MCF 10A (cell line): ENCODE data around the gene GASK1A. TPM values are rescaled to one million over a fixed set of nuclear protein-coding genes. Genes with fewer than 3 reads are reported as not detected.

Experiments used
- BruUV-seq: library from RNA; stranded (reverse); fragments of 400-500 nt; replicated peaks from 2 replicates; lab custom pipeline; 2021; lab: Mats Ljungman, UMichigan
- CTCF ChIA-PET: fragments of 300-600 bp; sonication (Branson Sonifier 250); formaldehyde crosslinking; extraction: SDS; loops from one replicate; lab custom pipeline; 2021; ENCODE audit warnings: antibody characterized with exemption, inconsistent platforms; lab: Yijun Ruan, JAX
- POLR2A ChIA-PET: fragments of 300-600, 350-650 bp; sonication (Branson Sonifier 250); formaldehyde crosslinking; extraction: SDS; loops from one replicate; lab custom pipeline; 2020; ENCODE audit warnings: antibody characterized with exemption, inconsistent platforms; lab: Yijun Ruan, JAX
- DNase-seq: peaks from one replicate; pipeline ENCODE4 v3.0.0-alpha.2; 2018; ENCODE audit not compliant: unreplicated experiment
- H3K27ac Mint-ChIP-seq: one replicate; pipeline ENCODE4 v1.8.0; 2022; ENCODE audit warnings: mild to moderate bottlenecking, low read depth, mixed read lengths; ENCODE audit not compliant: unreplicated experiment
- H3K27me3 Mint-ChIP-seq: one replicate; pipeline ENCODE4 v1.8.0; 2022; ENCODE audit warnings: mixed read lengths; ENCODE audit not compliant: insufficient read depth, unreplicated experiment
- H3K36me3 Mint-ChIP-seq: one replicate; pipeline ENCODE4 v1.8.0; 2022; ENCODE audit warnings: mild to moderate bottlenecking, moderate library complexity, mixed read lengths; ENCODE audit not compliant: insufficient read depth, unreplicated experiment
- H3K4me1 Mint-ChIP-seq: one replicate; pipeline ENCODE4 v1.8.0; 2022; ENCODE audit warnings: mixed read lengths; ENCODE audit not compliant: insufficient read depth, unreplicated experiment
- H3K4me3 Mint-ChIP-seq: one replicate; pipeline ENCODE4 v1.8.0; 2022; ENCODE audit warnings: mild to moderate bottlenecking, moderate library complexity, mixed read lengths; ENCODE audit not compliant: unreplicated experiment
- H3K9me3 Mint-ChIP-seq: one replicate; pipeline ENCODE4 v1.8.0; 2022; ENCODE audit warnings: mixed read lengths; ENCODE audit not compliant: unreplicated experiment
- CTCF ChIP-seq: fragments of 200-600 bp; IDR thresholded peaks from one replicate; pipeline ENCODE4 v1.8.0; 2022; ENCODE audit warnings: antibody characterized with exemption, mild to moderate bottlenecking; ENCODE audit not compliant: unreplicated experiment
- intact Hi-C: fragments of 100-400 bp; cut with micrococcal nuclease; formaldehyde crosslinking; loops from 2 replicates; pipeline ENCODE4 v1.14.1; 2022
- total RNA-seq: library from RNA; stranded (reverse); gene quantifications from 2 replicates; pipeline ENCODE4 v1.2.3, GENCODE V29; 2022

GASK1A gene
- total RNA-seq, 1 experiment from 2014 or later: not detected

GRCh38 chr3:43093974-43094373 is 114.9 kb downstream of the GASK1A start:
- POLR2A ChIA-PET: no interaction called here
- Mint-ChIP-seq H3K36me3 (no peaks in the 10 kb centered on the region), H3K4me3 (no peak overlapping the region), H3K9me3 (no peaks in the 10 kb centered on the region), H3K27me3 (no peaks in the 10 kb centered on the region), H3K4me1 (no peaks in the 10 kb centered on the region), H3K27ac (no peak overlapping the region)
- no peak for DNase-seq
- no TSS peak for BruUV-seq
- CTCF ChIA-PET: no interaction called here
- intact Hi-C loops: no loop called here
- no peak for TF ChIP-seq CTCF

- Mint-ChIP-seq H3K36me3 (no peaks in the 10 kb centered on the region), H3K9me3 (no peaks in the 10 kb centered on the region), H3K27ac (no peak overlapping the region), H3K4me1 (no peaks in the 10 kb centered on the region), H3K27me3 (no peaks in the 10 kb centered on the region), H3K4me3 (no peak overlapping the region)
- BruUV-seq: no TSS peak
- DNase-seq: no peak
- intact Hi-C loops: no loop called here
- no peak for TF ChIP-seq CTCF
- ChIA-PET POLR2A (no interaction called here), CTCF (no interaction called here)
Measured at GRCh38 chr3:43094381-43094780, 115.3 kb downstream of the GASK1A start.

GRCh38 chr3:43094851-43095250 is 115.7 kb downstream of the GASK1A start:
- BruUV-seq: no TSS peak

GRCh38 chr3:43095370-43095769 is 116.3 kb downstream of the GASK1A start:
- intact Hi-C loops: no loop called here
- CTCF ChIA-PET: interaction anchor here (0.8 kb wide), 1 partner anchor 133 kb away, joined by 3 read pairs; no protein-coding TSS in a partner anchor
- TF ChIP-seq CTCF: no peak

More at GRCh38 chr3:43094851-43095250, 115.7 kb downstream of the GASK1A start:
- H3K36me3 Mint-ChIP-seq: no peaks in the 10 kb centered on the region
- no peak for TF ChIP-seq CTCF
- no peaks in the 10 kb centered on the region for H3K27me3 Mint-ChIP-seq
- no peaks in the 10 kb centered on the region for H3K4me1 Mint-ChIP-seq
- ChIA-PET POLR2A (no interaction called here), CTCF (interaction anchor here (0.8 kb wide), 1 partner anchor 133 kb away, joined by 3 read pairs; no protein-coding TSS in a partner anchor)
- H3K4me3 Mint-ChIP-seq: no peak overlapping the region
- intact Hi-C loops: no loop called here
- no peaks in the 10 kb centered on the region for H3K9me3 Mint-ChIP-seq
- H3K27ac Mint-ChIP-seq: no peak overlapping the region
- DNase-seq: no peak

More at GRCh38 chr3:43095370-43095769, 116.3 kb downstream of the GASK1A start:
- POLR2A ChIA-PET: no interaction called here
- Mint-ChIP-seq H3K27ac (no peak overlapping the region), H3K4me1 (no peaks in the 10 kb centered on the region), H3K36me3 (no peaks in the 10 kb centered on the region), H3K9me3 (no peaks in the 10 kb centered on the region), H3K27me3 (no peaks in the 10 kb centered on the region), H3K4me3 (no peak overlapping the region)
- BruUV-seq: no TSS peak
- DNase-seq: no peak
